Measurements from ENCODE around the gene TMEM101. TPM values are rescaled to one million over a fixed set of nuclear protein-coding genes. Genes with fewer than 3 reads are reported as not detected.
"Not testable (repeated sequence)": the region's sequence is repeated elsewhere in the genome, so short reads cannot be mapped to it uniquely, and the experiment has no call there.

TMEM101 gene
- total RNA-seq, 1 donor from 2014 or later = 31.8 TPM

- intact Hi-C loops (cut with micrococcal nuclease) = loop anchor here (10.0 kb wide), 1 partner anchor 517 kb away; the partner anchor contains the start of gene DHX8
Observed at GRCh38 chr17:44002141-44002848, 12.5 kb downstream of the TMEM101 start.

GRCh38 chr17:44001461-44001920, 13.3 kb downstream of the TMEM101 start:
- intact Hi-C loops (cut with micrococcal nuclease) = loop anchor here (10.0 kb wide), 1 partner anchor 517 kb away; the partner anchor contains the start of gene DHX8

- intact Hi-C loops (cut with micrococcal nuclease) = loop anchor here (10.0 kb wide), 1 partner anchor 516 kb away; the partner anchor contains the start of gene DHX8
Observed at GRCh38 chr17:44000871-44001460, 13.8 kb downstream of the TMEM101 start.

- intact Hi-C loops (cut with micrococcal nuclease) = loop anchor here (10.0 kb wide), 1 partner anchor 516 kb away; the partner anchor contains the start of gene DHX8
Observed at GRCh38 chr17:44000141-44000860, 14.5 kb downstream of the TMEM101 start.

- intact Hi-C loops (cut with micrococcal nuclease) = no loop called here
Observed at GRCh38 chr17:43999024-43999423, 15.7 kb downstream of the TMEM101 start.

GRCh38 chr17:43998552-43998951, 16.2 kb downstream of the TMEM101 start:
- intact Hi-C loops (cut with micrococcal nuclease) = no loop called here

- intact Hi-C loops (cut with micrococcal nuclease) = not testable (repeated sequence)
Observed at GRCh38 chr17:43997180-43997579, 17.6 kb downstream of the TMEM101 start.

- intact Hi-C loops (cut with micrococcal nuclease) = loop anchor here (1.0 kb wide), 3 partner anchors 51 to 117 kb away; no protein-coding TSS in a partner anchor
Observed at GRCh38 chr17:43995150-43995471, 19.7 kb downstream of the TMEM101 start.

- intact Hi-C loops (cut with micrococcal nuclease) = loop anchor here (1.0 to 5.0 kb wide), 4 partner anchors 48 to 116 kb away; no protein-coding TSS in a partner anchor
Observed at GRCh38 chr17:43994272-43995149, 20.3 kb downstream of the TMEM101 start.

GRCh38 chr17:43992641-43993040, 22.1 kb downstream of the TMEM101 start:
- intact Hi-C loops (cut with micrococcal nuclease) = loop anchor here (5.0 kb wide), 1 partner anchor 50 kb away; no protein-coding TSS in a partner anchor

- intact Hi-C loops (cut with micrococcal nuclease) = no loop called here
Observed at GRCh38 chr17:43988301-43988700, 26.5 kb downstream of the TMEM101 start.

GRCh38 chr17:43987131-43988021, 27.4 kb downstream of the TMEM101 start:
- intact Hi-C loops (cut with micrococcal nuclease) = no loop called here

GRCh38 chr17:43986225-43986981, 28.4 kb downstream of the TMEM101 start:
- intact Hi-C loops (cut with micrococcal nuclease) = no loop called here

GRCh38 chr17:43984521-43984920, 30.2 kb downstream of the TMEM101 start:
- intact Hi-C loops (cut with micrococcal nuclease) = no loop called here

- intact Hi-C loops (cut with micrococcal nuclease) = no loop called here
Observed at GRCh38 chr17:43983515-43984411, 31.0 kb downstream of the TMEM101 start.

GRCh38 chr17:43983196-43983514, 31.6 kb downstream of the TMEM101 start:
- intact Hi-C loops (cut with micrococcal nuclease) = no loop called here

- intact Hi-C loops (cut with micrococcal nuclease) = no loop called here
Observed at GRCh38 chr17:43982171-43982570, 32.6 kb downstream of the TMEM101 start.

GRCh38 chr17:43979671-43980070, 35.1 kb downstream of the TMEM101 start:
- intact Hi-C loops (cut with micrococcal nuclease) = no loop called here
